Measurements from ENCODE around the gene SDHA. TPM values are rescaled to one million over a fixed set of nuclear protein-coding genes. Genes with fewer than 3 reads are reported as not detected.

Gene SDHA
- total RNA-seq, 4 donors from 2014 or later: 155 to 471 (median 250) TPM

DNA sequence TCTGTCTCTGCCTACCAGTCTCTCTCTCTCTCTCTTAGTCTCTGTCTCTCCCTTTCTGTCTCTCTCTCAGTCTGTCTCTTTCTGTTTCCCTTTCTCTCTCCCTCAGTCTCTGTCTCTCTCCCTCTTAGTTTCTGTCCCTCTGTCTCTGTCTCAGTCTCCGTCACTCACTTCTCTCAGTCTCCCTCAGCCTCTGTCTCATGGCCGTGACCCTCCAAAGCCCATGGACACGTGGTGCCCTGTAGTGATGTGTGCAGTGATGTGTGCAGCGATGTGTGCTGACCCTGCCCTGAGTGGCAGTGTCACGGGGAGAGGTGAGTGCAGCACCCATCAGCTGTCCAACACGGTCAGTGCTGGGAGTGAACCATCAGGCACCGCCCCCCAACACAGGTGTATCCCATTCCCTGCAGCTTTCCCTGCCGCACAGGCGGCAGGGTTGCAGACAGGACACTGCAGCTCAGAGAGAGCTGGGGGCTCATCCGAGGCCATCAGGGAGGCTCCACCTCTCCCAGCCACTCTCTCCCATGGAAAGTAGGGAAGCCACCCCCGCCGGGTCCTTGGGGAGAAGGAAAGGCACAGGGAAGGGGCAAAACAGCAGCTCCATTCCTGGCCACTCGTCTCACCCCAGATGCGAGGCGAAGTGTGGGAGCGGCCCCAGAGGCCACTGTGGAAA lies 27.6 kb upstream of the SDHA start:
- Histone ChIP-seq H3K27ac (peak overlapping the region in 2 of 4 donors; percentile 39 to 69), H3K4me3 (no peak overlapping the region), H3K4me1 (peaks cover 4 to 17% (median 14%) of the 10 kb centered on the region in 4 donors), H3K27me3 (peaks cover 24% of the 10 kb centered on the region), H3K9me3 (no peaks in the 10 kb centered on the region), H3K36me3 (no peaks in the 10 kb centered on the region)
- WGBS, 2 donors (ENCODE audit: low coverage in 1 of 2): 40 to 66% methylated on average over 2 to 15 of the region's 16 CpGs
- TF ChIP-seq, protein P1, sequence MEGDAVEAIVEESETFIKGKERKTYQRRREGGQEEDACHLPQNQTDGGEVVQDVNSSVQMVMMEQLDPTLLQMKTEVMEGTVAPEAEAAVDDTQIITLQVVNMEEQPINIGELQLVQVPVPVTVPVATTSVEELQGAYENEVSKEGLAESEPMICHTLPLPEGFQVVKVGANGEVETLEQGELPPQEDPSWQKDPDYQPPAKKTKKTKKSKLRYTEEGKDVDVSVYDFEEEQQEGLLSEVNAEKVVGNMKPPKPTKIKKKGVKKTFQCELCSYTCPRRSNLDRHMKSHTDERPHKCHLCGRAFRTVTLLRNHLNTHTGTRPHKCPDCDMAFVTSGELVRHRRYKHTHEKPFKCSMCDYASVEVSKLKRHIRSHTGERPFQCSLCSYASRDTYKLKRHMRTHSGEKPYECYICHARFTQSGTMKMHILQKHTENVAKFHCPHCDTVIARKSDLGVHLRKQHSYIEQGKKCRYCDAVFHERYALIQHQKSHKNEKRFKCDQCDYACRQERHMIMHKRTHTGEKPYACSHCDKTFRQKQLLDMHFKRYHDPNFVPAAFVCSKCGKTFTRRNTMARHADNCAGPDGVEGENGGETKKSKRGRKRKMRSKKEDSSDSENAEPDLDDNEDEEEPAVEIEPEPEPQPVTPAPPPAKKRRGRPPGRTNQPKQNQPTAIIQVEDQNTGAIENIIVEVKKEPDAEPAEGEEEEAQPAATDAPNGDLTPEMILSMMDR (IDR thresholded peaks at IDR 0.05): no peak
- no peak for TF ChIP-seq POLR2A (IDR thresholded peaks at IDR 0.05)
- TF ChIP-seq EP300 (IDR thresholded peaks at IDR 0.05; ENCODE audit: low read depth): no peak
- no peak for TF ChIP-seq POLR2AphosphoS5 (IDR thresholded peaks at IDR 0.05)
- in situ Hi-C loops (cut with MboI; ENCODE audit: low pct_ligation_motif_present in 1 of 4, low pct_unique_long_range_greater_than_20kb in 1 of 4, low sequenced_read_pairs in 3 of 4): no loop called here
- no peak for DNase-seq
- intact Hi-C loops (cut with DNase I; ENCODE audit: low total_unique reads): no loop called here

GRCh38 chr5:191036-191948 lies 26.8 kb upstream of the SDHA start, which contains the start of gene LRRC14B:
TSS of gene LRRC14B (plus strand) at chr5:191495. CDS start at chr5:191539, 44 bp downstream.
- intact Hi-C loops (cut with DNase I; ENCODE audit: low total_unique reads): no loop called here
- peak within 1 kb of the TSS in 2 of 4 donors; percentile 39 to 69 for H3K27ac ChIP-seq

DNA sequence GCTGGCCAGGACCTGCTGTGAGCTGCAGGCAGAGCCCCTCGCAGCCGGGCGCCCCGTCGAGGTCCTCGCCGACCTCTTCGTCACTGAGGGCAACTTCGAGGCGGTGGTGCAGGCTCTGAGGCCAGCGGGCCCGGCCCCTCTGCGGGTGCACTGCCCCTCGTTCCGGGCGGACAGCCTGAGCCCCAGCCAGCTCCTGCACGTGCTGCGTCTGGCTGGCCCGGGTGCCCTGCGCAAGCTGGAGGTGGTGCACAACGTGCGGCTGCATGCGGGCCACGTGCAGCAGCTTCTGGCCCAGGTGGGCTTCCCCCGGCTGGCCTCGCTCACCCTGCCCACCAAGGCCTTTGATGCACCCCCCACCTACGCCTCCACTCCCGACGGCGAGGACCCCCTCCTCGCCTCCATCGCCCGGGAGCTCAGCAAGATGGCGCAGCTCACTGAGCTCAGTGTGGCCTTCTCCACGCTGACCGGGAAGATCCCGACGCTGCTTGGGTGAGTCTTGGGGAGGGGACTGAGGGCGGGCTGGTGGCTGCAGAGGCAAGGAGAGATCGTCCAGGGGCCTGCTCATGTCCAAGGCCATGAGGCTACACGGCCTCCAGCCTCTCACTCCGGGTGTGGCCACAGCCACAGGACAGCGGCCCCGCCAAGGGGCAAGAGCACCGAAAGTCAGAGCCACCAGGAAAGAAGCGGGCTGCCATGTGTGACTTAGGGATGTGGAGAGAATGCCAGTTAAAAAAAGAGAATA lies 26.0 kb upstream of the SDHA start:
- DNase-seq: no peak
- WGBS, 2 donors (ENCODE audit: low coverage in 1 of 2): 84 to 90% methylated on average over 2 to 46 of the region's 46 CpGs
- TF ChIP-seq POLR2A (IDR thresholded peaks at IDR 0.05) (no peak), POLR2AphosphoS5 (IDR thresholded peaks at IDR 0.05) (no peak), EP300 (IDR thresholded peaks at IDR 0.05; ENCODE audit: low read depth) (no peak)
- TF ChIP-seq, protein P1 (IDR thresholded peaks at IDR 0.05): no peak
- peaks cover 4 to 17% (median 14%) of the 10 kb centered on the region in 4 donors for H3K4me1 ChIP-seq
- in situ Hi-C loops (cut with MboI; ENCODE audit: low pct_ligation_motif_present in 1 of 4, low pct_unique_long_range_greater_than_20kb in 1 of 4, low sequenced_read_pairs in 3 of 4) (no loop called here), intact Hi-C loops (cut with DNase I; ENCODE audit: low total_unique reads) (no loop called here)
- peak overlapping the region in 1 of 4 donors; percentile 8 for H3K4me3 ChIP-seq
- no peaks in the 10 kb centered on the region for H3K36me3 ChIP-seq
- H3K27me3 ChIP-seq: peaks cover 24% of the 10 kb centered on the region
- H3K9me3 ChIP-seq: no peaks in the 10 kb centered on the region
- H3K27ac ChIP-seq: peak overlapping the region in 1 of 4 donors; percentile 39

More at GRCh38 chr5:191036-191948, 26.8 kb upstream of the SDHA start, which contains the start of gene LRRC14B:
- H3K4me3 ChIP-seq: peak within 1 kb of the TSS in 1 of 4 donors; percentile 8
- peaks cover 4 to 17% (median 14%) of the 10 kb centered on the region in 4 donors for H3K4me1 ChIP-seq
- H3K9me3 ChIP-seq: no peaks in the 10 kb centered on the region
- peaks cover 24% of the 10 kb centered on the region for H3K27me3 ChIP-seq
- peak; percentile 44 for DNase-seq
- TF ChIP-seq, protein P1 (IDR thresholded peaks at IDR 0.05): no peak
- no peak for TF ChIP-seq POLR2A (IDR thresholded peaks at IDR 0.05)
- no peak for TF ChIP-seq POLR2AphosphoS5 (IDR thresholded peaks at IDR 0.05)
- in situ Hi-C loops (cut with MboI; ENCODE audit: low pct_ligation_motif_present in 1 of 4, low pct_unique_long_range_greater_than_20kb in 1 of 4, low sequenced_read_pairs in 3 of 4): no loop called here
- no peaks in the 10 kb centered on the region for H3K36me3 ChIP-seq
- 9% methylated on average over 35 of the region's 56 CpGs; no CpG with 5 or more reads in 1 of the 2 donors for WGBS, 2 donors (ENCODE audit: low coverage in 1 of 2)

- Histone ChIP-seq H3K36me3 (no peaks in the 10 kb centered on the region), H3K9me3 (no peaks in the 10 kb centered on the region), H3K27ac (no peak overlapping the region), H3K4me1 (peaks cover 4 to 17% (median 14%) of the 10 kb centered on the region in 4 donors), H3K27me3 (peaks cover 24% of the 10 kb centered on the region), H3K4me3 (no peak overlapping the region)
- TF ChIP-seq, protein P1 (IDR thresholded peaks at IDR 0.05): no peak
- no peak for TF ChIP-seq POLR2AphosphoS5 (IDR thresholded peaks at IDR 0.05)
- TF ChIP-seq EP300 (IDR thresholded peaks at IDR 0.05; ENCODE audit: low read depth): no peak
- no peak for TF ChIP-seq POLR2A (IDR thresholded peaks at IDR 0.05)
- intact Hi-C loops (cut with DNase I; ENCODE audit: low total_unique reads): no loop called here
- in situ Hi-C loops (cut with MboI; ENCODE audit: low pct_ligation_motif_present in 1 of 4, low pct_unique_long_range_greater_than_20kb in 1 of 4, low sequenced_read_pairs in 3 of 4): no loop called here
- WGBS, 2 donors (ENCODE audit: low coverage in 1 of 2): 70 to 76% methylated on average over 7 to 8 of the region's 9 CpGs
- DNase-seq: no peak
These were observed 25.5 kb upstream of the SDHA start for GRCh38 chr5:192691-192969.
